ENCODE measurements around the gene IAH1.

GRCh38 chr2:9430316-9431293 is 43.7 kb upstream of the IAH1 start:
- TF ChIP-seq CTCF (IDR thresholded peaks at IDR 0.05) (no peak), POLR2AphosphoS5 (IDR thresholded peaks at IDR 0.05; ENCODE audit: insufficient read depth in 1 of 2, low read depth in 1 of 2) (no peak)

Measured in vagina (tissue), 2 donors.